Heart right ventricle (tissue), 16 donors: ENCODE results near the gene RYR1. TPM values are rescaled to one million over a fixed set of nuclear protein-coding genes. Genes with fewer than 3 reads are reported as not detected.

Source experiments
- ATAC-seq, 8 donors: fragments of 200-7000 bp; cut with Tn5 transposase; one replicate each; pipeline ENCODE4 v1.9.1; 2020; ENCODE audit warnings: mild to moderate bottlenecking in 8 of 8, moderate library complexity in 8 of 8, moderate number of reproducible peaks in 1 of 8
- DNase-seq, 2 donors: peaks; one replicate each; pipeline ENCODE4 v3.0.0-alpha.2; 2020
- H3K27ac ChIP-seq, 10 donors: fragments of 200-600 bp; sonication (generic) in 2 of 10; one replicate each; pipeline versions ENCODE4 v1.5.0 to v1.8.0; 2020 to 2022; ENCODE audit warnings: mild to moderate bottlenecking in 3 of 10
- H3K27me3 ChIP-seq, 7 donors: fragments of 200-600 bp; one replicate each; pipeline ENCODE4 v1.8.0; 2021 to 2022; ENCODE audit warnings: mild to moderate bottlenecking in 2 of 7
- H3K36me3 ChIP-seq, 9 donors: fragments of 200-600 bp; sonication (generic) in 1 of 9; one replicate each; pipeline versions ENCODE4 v1.5.0 to v1.8.0; 2020 to 2022; ENCODE audit warnings: mild to moderate bottlenecking in 2 of 9
- H3K4me1 ChIP-seq, 9 donors: fragments of 200-600 bp; sonication (generic) in 1 of 9; one replicate each; pipeline versions ENCODE4 v1.5.0 to v1.8.0; 2020 to 2022; ENCODE audit warnings: mild to moderate bottlenecking in 4 of 9
- H3K4me3 ChIP-seq, 10 donors: fragments of 200-600 bp; sonication (generic) in 2 of 10; one replicate each; pipeline versions ENCODE4 v1.5.0 to v1.8.0; 2020 to 2022; ENCODE audit warnings: mild to moderate bottlenecking in 7 of 10, moderate library complexity in 2 of 10
- H3K9me3 ChIP-seq, 11 donors: fragments of 200-600 bp in 10 of 11; sonication (generic) in 2 of 11; one replicate each; pipeline versions ENCODE4 v1.5.0 to v1.8.0; 2013 to 2022; ENCODE audit warnings: mild to moderate bottlenecking in 2 of 11, control low read depth in 1 of 11, moderate library complexity in 1 of 11
- WGBS, 2 donors: extraction: QIAGEN DNeasy Blood & Tissue Kit; methylation state at CpG; one replicate each; pipeline ENCODE4 v1.1.7; 2013; ENCODE audit warnings: inconsistent platforms in 1 of 2; 5-methylcytosine and 5-hydroxymethylcytosine counted together
- intact Hi-C, 10 donors: fragments of 100-400 bp; cut with DNase I; formaldehyde crosslinking; loops; one replicate each; pipeline versions ENCODE4 v1.11.1 to v1.14.2; 2022
- polyA plus RNA-seq, 2 donors: library from polyadenylated mRNA; stranded (reverse); fragments of 200-250 nt; gene quantifications; one replicate each; pipeline ENCODE4 v1.2.3, GENCODE V29; 2013
- total RNA-seq, 10 donors: library from RNA; stranded (reverse); fragmentation: NEBNext Ultra II Directional in 3 of 10; extraction: Animal tissue kit (Norgen Biotek cat#: 25700) in 3 of 10; gene quantifications; one replicate each; pipeline versions ENCODE4 v1.2.1 to v1.2.4, GENCODE V29; 2021 to 2023
- TF ChIP-seq, protein P1 (sequence below), 9 donors: fragments of 200-600 bp; sonication (generic) in 2 of 9; IDR thresholded peaks; one replicate each; pipeline versions ENCODE4 v1.5.0 to v1.8.0; 2021 to 2022; ENCODE audit warnings: antibody characterized with exemption in 9 of 9, mild to moderate bottlenecking in 5 of 9, moderate library complexity in 1 of 9
- donor health status: Arrhythmogenic right ventricular cardiomyopathy.
- donor health status: ischemic (EF 13 %, LVEDD 7.1; RV severe dilation, severe dysfunction).
- donor health status: healthy with polysubstance abuse.
- donor health status: DM: no; HTN: yes; CAD: no.
- donor health status: DM: no; HTN: no; CAD: no.
- donor health status: ischemic (EF 25% LVEDD 6.9; RV normal size, moderate dysfunction).
- donor health status: ischemic (EF 25% LVEDD 5.7; RV mildly dilated, moderate dysfunction).
- donor health status: healthy.
- donor health status: DM: yes; HTN: yes; CAD: no.
- donor health status: Ischemic cardiomyopathy.
- donor health status: ischemic (EF 35%, LVEDD 5.7; RV mildly dilated, moderate dysfunction).
- donor health status: nonischemic (EF 11% LVEDD 7.7; RV severe dilation, severe dysfunction).
- donor health status: DM: yes; HTN: yes; CAD: no.
- donor health status: PGD.
- donor health status: ischemic (EF 29% LVEDD 5.4; RV normal size, mild dysfunction).
- donor health status: nonischemic (EF 23%, LVEDD 6.1; RV moderate dilation, normal function).

Gene RYR1
- total and polyA plus RNA-seq, 12 donors, result 0.20 to 1.7 (median 0.74) TPM

DNA sequence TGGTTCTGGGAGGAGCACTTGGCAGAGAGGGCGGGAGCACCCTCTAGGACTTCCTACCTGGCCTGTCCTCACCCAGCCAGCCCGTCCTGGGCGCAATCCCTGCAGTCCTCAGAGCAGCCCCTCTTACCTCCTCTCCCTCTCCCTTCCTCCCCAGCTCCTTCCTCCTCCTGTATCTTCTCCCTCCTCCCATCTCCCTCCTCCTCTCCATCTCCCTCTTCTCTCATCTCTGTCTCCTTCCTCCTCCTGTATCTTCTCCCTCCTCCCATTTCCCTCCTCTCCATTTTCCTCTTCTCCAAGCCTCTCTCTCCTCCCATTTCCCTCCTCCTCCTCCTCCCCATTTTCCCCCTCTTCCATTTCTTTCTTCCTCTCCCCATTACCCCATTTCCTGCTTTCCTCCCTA lies 89.8 kb downstream of the RYR1 start:
- Histone ChIP-seq H3K27ac (no peak overlapping the region), H3K4me1 (no peaks in the 10 kb centered on the region), H3K27me3 (peaks cover 0 to 26% (median 0%) of the 10 kb centered on the region in 7 donors), H3K36me3 (no peaks in the 10 kb centered on the region), H3K4me3 (no peak overlapping the region), H3K9me3 (no peaks in the 10 kb centered on the region)
- DNase-seq (no peak), ATAC-seq (no peak)
- TF ChIP-seq, protein P1, sequence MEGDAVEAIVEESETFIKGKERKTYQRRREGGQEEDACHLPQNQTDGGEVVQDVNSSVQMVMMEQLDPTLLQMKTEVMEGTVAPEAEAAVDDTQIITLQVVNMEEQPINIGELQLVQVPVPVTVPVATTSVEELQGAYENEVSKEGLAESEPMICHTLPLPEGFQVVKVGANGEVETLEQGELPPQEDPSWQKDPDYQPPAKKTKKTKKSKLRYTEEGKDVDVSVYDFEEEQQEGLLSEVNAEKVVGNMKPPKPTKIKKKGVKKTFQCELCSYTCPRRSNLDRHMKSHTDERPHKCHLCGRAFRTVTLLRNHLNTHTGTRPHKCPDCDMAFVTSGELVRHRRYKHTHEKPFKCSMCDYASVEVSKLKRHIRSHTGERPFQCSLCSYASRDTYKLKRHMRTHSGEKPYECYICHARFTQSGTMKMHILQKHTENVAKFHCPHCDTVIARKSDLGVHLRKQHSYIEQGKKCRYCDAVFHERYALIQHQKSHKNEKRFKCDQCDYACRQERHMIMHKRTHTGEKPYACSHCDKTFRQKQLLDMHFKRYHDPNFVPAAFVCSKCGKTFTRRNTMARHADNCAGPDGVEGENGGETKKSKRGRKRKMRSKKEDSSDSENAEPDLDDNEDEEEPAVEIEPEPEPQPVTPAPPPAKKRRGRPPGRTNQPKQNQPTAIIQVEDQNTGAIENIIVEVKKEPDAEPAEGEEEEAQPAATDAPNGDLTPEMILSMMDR (IDR thresholded peaks at IDR 0.05), result no peak
- intact Hi-C loops, result no loop called here
- WGBS, 2 donors, result 81 to 95% methylated on average over 3 of the region's 3 CpGs

DNA sequence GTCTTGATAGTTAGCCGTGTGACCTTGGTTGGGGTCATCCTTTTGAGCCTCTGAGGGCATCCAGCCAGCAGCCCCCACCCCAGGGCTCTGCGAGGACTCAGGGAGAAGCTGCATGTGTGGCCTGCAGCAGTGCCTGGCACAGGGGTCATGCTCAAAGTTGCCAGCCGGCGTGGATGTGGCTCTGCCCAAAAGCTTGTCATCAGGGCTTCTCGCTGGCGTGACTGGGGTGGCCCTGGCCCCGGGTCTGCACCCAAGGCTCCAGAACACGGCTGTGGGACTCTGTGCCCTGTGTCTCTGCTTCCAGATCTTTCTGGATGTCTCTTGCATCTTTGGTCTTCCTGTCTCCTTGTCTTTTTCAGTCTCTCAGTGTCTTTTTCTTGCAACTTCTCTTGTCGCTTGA lies 90.9 kb downstream of the RYR1 start:
- no peak overlapping the region for H3K27ac ChIP-seq
- no peaks in the 10 kb centered on the region for H3K9me3 ChIP-seq
- H3K36me3 ChIP-seq, result no peaks in the 10 kb centered on the region
- 69 to 75% methylated on average over 9 of the region's 9 CpGs for WGBS, 2 donors
- intact Hi-C loops, result no loop called here
- no peak overlapping the region for H3K4me3 ChIP-seq
- H3K4me1 ChIP-seq, result no peaks in the 10 kb centered on the region
- DNase-seq (no peak), ATAC-seq (no peak)
- TF ChIP-seq, protein P1 (IDR thresholded peaks at IDR 0.05), result no peak
- H3K27me3 ChIP-seq, result peaks cover 0 to 28% (median 0%) of the 10 kb centered on the region in 7 donors

DNA sequence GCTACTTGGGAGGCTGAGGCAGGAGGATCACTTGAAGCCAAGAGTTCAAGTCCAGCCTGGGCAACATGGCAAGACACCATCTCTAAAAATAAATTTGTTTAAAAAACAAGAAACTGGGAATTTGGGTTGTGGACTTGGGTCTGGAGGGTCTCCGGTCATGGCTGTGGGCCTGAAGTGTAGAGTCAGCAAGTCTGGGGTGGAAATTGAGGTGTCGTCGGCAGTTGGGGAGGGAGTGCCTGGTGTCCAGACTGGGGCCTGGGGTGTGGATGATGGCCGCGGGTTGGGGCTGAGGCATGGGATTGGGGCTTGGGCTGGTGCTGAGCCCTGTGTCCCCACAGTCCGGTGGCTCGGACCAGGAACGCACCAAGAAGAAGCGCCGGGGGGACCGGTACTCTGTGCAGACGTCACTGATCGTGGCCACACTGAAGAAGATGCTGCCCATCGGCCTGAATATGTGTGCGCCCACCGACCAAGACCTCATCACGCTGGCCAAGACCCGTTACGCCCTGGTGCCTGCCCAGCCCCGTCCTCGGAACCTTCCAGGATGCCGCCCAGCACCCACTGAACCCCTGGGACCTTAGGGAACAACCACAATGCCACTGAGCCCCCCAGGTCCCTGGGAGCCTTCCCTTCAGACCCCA lies 91.6 kb downstream of the RYR1 start:
- Histone ChIP-seq H3K9me3 (no peaks in the 10 kb centered on the region), H3K36me3 (no peaks in the 10 kb centered on the region), H3K4me1 (no peaks in the 10 kb centered on the region), H3K27ac (no peak overlapping the region), H3K27me3 (peaks cover 0 to 28% (median 0%) of the 10 kb centered on the region in 7 donors), H3K4me3 (no peak overlapping the region)
- no peak for DNase-seq
- WGBS, 2 donors, result 94 to 96% methylated on average over 22 of the region's 22 CpGs
- intact Hi-C loops, result no loop called here
- ATAC-seq, result no peak
- TF ChIP-seq, protein P1 (IDR thresholded peaks at IDR 0.05), result no peak

DNA sequence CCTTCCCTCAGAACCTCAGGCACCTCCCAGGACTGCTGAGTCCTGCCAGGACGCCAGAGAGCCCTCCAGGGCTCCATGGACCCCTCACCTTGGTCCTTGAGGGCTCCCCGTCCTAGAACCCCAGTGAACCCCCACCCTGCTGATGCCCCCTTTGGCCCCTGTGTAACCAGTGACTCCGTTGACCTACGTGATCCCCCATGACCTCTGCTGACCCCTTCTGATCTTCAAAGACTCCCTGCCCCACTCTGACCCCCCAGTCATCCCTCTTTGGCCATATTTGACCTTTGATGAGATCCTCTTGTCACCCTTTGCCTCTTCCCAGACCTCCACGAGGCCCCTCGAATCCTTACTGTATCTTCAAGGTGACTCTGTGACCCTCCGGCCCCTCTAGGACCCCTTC lies 92.9 kb downstream of the RYR1 start:
- TF ChIP-seq, protein P1 (IDR thresholded peaks at IDR 0.05), result no peak
- intact Hi-C loops, result no loop called here

More for the DNA sequence above, 92.9 kb downstream of the RYR1 start:
- no peaks in the 10 kb centered on the region for H3K9me3 ChIP-seq
- DNase-seq (no peak), ATAC-seq (no peak)
- no peaks in the 10 kb centered on the region for H3K36me3 ChIP-seq
- no peak overlapping the region for H3K27ac ChIP-seq
- H3K27me3 ChIP-seq, result peaks cover 0 to 28% (median 0%) of the 10 kb centered on the region in 7 donors
- 85 to 86% methylated on average over 7 of the region's 7 CpGs for WGBS, 2 donors
- no peak overlapping the region for H3K4me3 ChIP-seq
- no peaks in the 10 kb centered on the region for H3K4me1 ChIP-seq
